ENCODE measurements around the gene MAP2K3. TPM values are rescaled to one million over a fixed set of nuclear protein-coding genes. Genes with fewer than 3 reads are reported as not detected.

The MAP2K3 gene
- total and polyA plus RNA-seq, 2 of the 4 experiments (the other 2 are of a cell fraction): 23.5 to 82.2 TPM

DNA sequence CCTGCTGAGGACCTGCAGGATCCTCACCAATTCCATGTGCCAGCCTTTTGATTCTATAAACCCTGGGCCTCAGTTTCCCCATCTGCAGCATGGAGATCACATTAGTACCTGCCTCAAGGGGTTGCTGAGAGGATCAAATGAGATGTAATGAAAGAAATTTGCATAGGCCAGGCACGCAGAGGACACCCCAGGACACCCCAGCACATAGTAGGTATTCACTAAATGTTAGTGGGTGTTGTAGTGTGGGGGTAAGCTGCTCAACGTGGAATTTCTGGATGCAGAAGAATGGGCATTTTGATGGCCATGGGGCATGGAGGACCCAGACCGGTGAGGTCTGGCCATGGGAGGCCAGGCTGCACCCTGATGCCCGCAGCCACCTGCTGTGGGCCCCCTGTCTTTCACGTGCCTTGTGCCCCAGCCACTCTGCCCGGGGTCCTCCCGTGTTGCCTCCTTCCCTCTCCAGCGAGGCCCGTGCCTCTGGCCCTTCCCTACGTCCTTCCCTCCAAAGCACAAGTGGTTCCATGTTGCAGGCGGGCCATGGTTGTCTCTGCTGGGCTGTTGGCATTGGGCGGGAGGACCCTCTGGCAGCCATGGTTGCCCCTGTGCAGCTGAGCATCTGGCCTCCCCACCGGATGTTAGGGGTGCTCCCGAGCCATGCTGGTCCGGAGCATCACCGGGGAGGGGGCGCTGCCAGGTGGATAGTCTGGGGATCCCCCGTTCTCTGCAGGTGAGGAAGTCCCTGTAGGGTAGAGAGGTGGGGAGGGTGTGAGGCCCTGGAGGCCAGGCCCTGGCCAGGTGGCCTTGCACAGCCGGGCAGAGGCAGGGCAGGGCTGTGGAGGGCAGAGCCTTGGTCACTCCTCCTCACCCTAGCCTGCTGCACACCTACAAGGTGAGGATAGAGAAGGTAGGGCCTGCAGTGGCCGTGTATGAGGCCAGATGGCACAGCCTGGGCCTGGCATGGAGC lies 8.6 kb downstream of the MAP2K3 start:
- ChIA-PET CTCF (no interaction called here), POLR2A (ENCODE audit: unreplicated experiment) (no interaction called here)
- BruUV-seq (replicated peaks): no TSS peak
- peak overlapping the region; percentile 21 for H2AK9ac ChIP-seq (replicated peaks; ENCODE audit: low read depth, low read length, poor library complexity)
- no peak overlapping the region for H3K56ac ChIP-seq (ENCODE audit: extremely low read depth, insufficient read depth, low read length)
- intact Hi-C loops (cut with micrococcal nuclease): no loop called here
- no peak overlapping the region for H2AK5ac ChIP-seq (ENCODE audit: low read depth, low read length)
- dilution Hi-C loops (cut with HindIII; ENCODE audit: low sequenced_read_pairs, unreplicated experiment): no loop called here
- no peak overlapping the region for H2BK20ac ChIP-seq (ENCODE audit: low read depth, low read length)
- H2BK15ac ChIP-seq (ENCODE audit: low read depth, low read length): no peak overlapping the region
- WGBS, 2 experiments (ENCODE audit: extremely low coverage in 2 of 2, insufficient read length in 1 of 2): 69% methylated on average over 15 of the region's 20 CpGs; no CpG with 5 or more reads in 1 of the 2 experiments
- H3K9ac ChIP-seq (ENCODE audit: low read depth, low read length): no peak overlapping the region
- H4K20me1 ChIP-seq (ENCODE audit: insufficient read depth, low read length): peaks cover 99% of the 10 kb centered on the region
- no peak for ATAC-seq (ENCODE audit: low read depth)
- no peak overlapping the region for H3K14ac ChIP-seq (replicated peaks; ENCODE audit: low read depth, low read length)
- in situ Hi-C loops (cut with MboI; ENCODE audit: low sequenced_read_pairs): no loop called here
- peaks cover 3% of the 10 kb centered on the region; the same call in 1 of the 2 replicates for H3K9me3 ChIP-seq (ENCODE audit: control insufficient read depth, insufficient read depth, low read length)
- no peak overlapping the region for H3K27ac ChIP-seq (ENCODE audit: insufficient read depth, low read length)
- H3K9me1 ChIP-seq (ENCODE audit: insufficient read depth, low read length): peaks cover 4% of the 10 kb centered on the region; the same call in 1 of the 2 replicates
- H3K23ac ChIP-seq (ENCODE audit: low read depth, low read length): no peak overlapping the region
- H4K8ac ChIP-seq (ENCODE audit: low read depth in 2 of 2, low read length in 2 of 2): no peak overlapping the region
- H3K4me1 ChIP-seq (ENCODE audit: control insufficient read depth, insufficient read depth, low read length): peaks cover 33% of the 10 kb centered on the region
- H2AFZ ChIP-seq (replicated peaks; ENCODE audit: low read length, poor library complexity): no peak overlapping the region
- H3K4me3 ChIP-seq (ENCODE audit: insufficient read depth, low read depth, low read length): no peak overlapping the region
- no peak overlapping the region for H2BK5ac ChIP-seq (ENCODE audit: low read depth, low read length, poor library complexity, severe bottlenecking)
- no peak overlapping the region for H3K4ac ChIP-seq (ENCODE audit: low read depth, low read length)
- H3K79me1 ChIP-seq (ENCODE audit: low read depth in 1 of 2, low read length in 2 of 2): peaks cover under 1 to 42% of the 10 kb centered on the region in 2 experiments; a peak in 3 of 4 replicates
- no peak for DNase-seq
- no peak overlapping the region for H3K18ac ChIP-seq (ENCODE audit: low read depth, low read length)
- no peak overlapping the region for H4K5ac ChIP-seq (ENCODE audit: low read depth, low read length)
- H2BK120ac ChIP-seq (ENCODE audit: low read depth, low read length): no peak overlapping the region
- H3K27me3 ChIP-seq (ENCODE audit: control insufficient read depth, insufficient read depth, low read length): no peaks in the 10 kb centered on the region
- H3K4me2 ChIP-seq (ENCODE audit: low read depth, low read length): no peak overlapping the region
- peaks cover 10% of the 10 kb centered on the region for H3K36me3 ChIP-seq (ENCODE audit: control insufficient read depth, insufficient read depth, low read length)
- H4K91ac ChIP-seq (ENCODE audit: insufficient read depth, low read depth, low read length): no peak overlapping the region
- TF ChIP-seq BHLHE40 (IDR thresholded peaks at IDR 0.05; ENCODE audit: low read depth, low read length) (no peak), RFX5 (IDR thresholded peaks at IDR 0.05; ENCODE audit: low read depth, low read length) (no peak), CHD1 (IDR thresholded peaks at IDR 0.05; ENCODE audit: low read depth, low read length) (no peak), RAD21 (IDR thresholded peaks at IDR 0.05; ENCODE audit: low read length) (no peak), SMC3 (IDR thresholded peaks at IDR 0.05; ENCODE audit: low read depth, low read length) (no peak), MAZ (IDR thresholded peaks at IDR 0.05; ENCODE audit: borderline replicate concordance, low read depth, low read length) (no peak), RCOR1 (IDR thresholded peaks at IDR 0.05; ENCODE audit: insufficient replicate concordance, low read length) (no peak), FOS (IDR thresholded peaks at IDR 0.05; ENCODE audit: low read depth, low read length) (no peak), POLR2A (IDR thresholded peaks at IDR 0.05; ENCODE audit: low read depth, low read length) (no peak), MAFK (IDR thresholded peaks at IDR 0.05; ENCODE audit: low read depth, low read length) (no peak), NFE2L2 (IDR thresholded peaks at IDR 0.05; ENCODE audit: low read depth, low read length) (no peak), CEBPB (IDR thresholded peaks at IDR 0.05; ENCODE audit: low read depth, low read length) (no peak)
- TF ChIP-seq, protein P1, sequence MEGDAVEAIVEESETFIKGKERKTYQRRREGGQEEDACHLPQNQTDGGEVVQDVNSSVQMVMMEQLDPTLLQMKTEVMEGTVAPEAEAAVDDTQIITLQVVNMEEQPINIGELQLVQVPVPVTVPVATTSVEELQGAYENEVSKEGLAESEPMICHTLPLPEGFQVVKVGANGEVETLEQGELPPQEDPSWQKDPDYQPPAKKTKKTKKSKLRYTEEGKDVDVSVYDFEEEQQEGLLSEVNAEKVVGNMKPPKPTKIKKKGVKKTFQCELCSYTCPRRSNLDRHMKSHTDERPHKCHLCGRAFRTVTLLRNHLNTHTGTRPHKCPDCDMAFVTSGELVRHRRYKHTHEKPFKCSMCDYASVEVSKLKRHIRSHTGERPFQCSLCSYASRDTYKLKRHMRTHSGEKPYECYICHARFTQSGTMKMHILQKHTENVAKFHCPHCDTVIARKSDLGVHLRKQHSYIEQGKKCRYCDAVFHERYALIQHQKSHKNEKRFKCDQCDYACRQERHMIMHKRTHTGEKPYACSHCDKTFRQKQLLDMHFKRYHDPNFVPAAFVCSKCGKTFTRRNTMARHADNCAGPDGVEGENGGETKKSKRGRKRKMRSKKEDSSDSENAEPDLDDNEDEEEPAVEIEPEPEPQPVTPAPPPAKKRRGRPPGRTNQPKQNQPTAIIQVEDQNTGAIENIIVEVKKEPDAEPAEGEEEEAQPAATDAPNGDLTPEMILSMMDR (conservative IDR thresholded peaks at IDR 0.05; ENCODE audit: low read depth, low read length): no peak
- TF ChIP-seq, protein P2, sequence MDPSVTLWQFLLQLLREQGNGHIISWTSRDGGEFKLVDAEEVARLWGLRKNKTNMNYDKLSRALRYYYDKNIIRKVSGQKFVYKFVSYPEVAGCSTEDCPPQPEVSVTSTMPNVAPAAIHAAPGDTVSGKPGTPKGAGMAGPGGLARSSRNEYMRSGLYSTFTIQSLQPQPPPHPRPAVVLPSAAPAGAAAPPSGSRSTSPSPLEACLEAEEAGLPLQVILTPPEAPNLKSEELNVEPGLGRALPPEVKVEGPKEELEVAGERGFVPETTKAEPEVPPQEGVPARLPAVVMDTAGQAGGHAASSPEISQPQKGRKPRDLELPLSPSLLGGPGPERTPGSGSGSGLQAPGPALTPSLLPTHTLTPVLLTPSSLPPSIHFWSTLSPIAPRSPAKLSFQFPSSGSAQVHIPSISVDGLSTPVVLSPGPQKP (IDR thresholded peaks at IDR 0.05; ENCODE audit: borderline replicate concordance, low read depth, low read length): no peak
